HG03045 (cell line): Measurements from ENCODE around the gene MCC.
"Not testable (repeated sequence)": the region's sequence is repeated elsewhere in the genome, so short reads cannot be mapped to it uniquely, and the experiment has no call there.

Experiments used
- ATAC-seq: cut with Tn5 transposase; IDR thresholded peaks from one replicate; pipeline ENCODE4 v1.9.1; 2021; ENCODE audit warnings: mild to moderate bottlenecking, moderate library complexity; ENCODE audit not compliant: unreplicated experiment

Gene MCC

DNA sequence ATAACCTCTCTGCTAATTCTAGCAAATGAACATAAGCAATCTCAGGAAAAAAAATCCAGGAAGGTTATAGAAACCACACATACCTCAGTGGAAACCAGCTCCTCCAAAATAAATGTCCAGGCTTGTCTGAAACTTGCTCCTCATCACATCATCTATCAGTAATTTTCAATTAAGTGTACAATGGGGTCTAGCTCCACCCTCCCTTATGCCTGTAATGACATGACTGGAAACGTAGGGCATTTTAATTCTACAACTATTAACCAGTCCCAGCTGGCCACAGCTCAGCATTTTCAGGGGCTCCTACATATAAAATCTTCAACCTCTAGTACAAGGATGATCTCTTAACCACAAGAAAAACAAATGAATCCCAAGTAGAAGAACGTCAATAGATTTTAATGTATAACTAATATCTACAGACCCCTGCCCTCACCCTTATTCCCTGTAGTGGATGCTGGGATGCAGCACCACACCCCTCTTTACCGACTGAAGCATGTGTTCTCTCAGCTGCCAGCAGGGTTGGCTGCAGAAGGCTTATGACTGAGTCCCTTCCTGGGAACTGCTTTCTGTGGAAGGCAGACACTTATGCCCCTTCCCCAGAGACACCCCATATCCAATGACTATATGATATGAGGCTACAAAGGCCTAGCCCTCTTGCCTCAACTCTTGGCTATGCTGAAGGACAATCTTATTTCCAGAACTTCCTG, 60.2 kb downstream of the MCC start:
- no peak for ATAC-seq

DNA sequence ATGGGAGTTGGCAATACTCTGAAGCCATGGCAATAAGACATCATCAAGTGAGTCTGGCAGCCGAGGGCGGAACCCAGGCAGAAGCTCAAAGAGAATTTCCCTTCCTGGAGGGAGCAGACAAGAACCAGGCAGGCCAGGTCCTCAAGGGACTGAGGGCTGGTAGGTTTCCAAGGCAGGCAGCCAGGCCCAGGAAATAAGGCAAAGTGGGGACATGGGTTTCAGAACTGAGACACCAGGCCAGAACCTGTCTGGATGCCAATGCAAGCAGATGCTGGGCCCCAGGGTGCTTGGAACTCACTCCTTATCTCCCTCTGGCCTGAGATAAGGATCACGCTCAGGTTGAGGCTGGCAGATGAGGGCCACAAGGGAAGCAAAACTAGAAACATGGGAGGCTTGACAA, 62.3 kb downstream of the MCC start:
- no peak for ATAC-seq

DNA sequence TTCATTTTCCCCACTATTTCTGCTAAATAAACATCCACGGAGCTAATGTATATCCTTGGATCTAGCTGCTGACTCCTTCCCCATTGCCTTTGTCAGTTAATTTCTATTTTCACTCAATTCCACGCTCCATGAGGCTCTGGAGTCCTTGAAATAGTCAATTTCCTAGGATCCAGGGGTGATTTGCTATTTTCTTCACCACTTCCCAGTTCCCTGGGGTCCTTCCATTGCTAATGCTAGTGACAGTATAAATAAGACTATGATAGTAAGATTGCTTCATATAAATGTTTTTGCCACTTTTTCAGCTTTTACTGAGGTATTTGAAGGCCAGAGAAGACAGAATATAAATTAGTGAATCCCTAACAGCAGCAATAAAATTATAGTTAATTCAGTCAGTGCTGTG, 66.6 kb downstream of the MCC start:
- ATAC-seq: no peak

GRCh38 chr5:113405530-113405929, 82.7 kb downstream of the MCC start:
- ATAC-seq: no peak

DNA sequence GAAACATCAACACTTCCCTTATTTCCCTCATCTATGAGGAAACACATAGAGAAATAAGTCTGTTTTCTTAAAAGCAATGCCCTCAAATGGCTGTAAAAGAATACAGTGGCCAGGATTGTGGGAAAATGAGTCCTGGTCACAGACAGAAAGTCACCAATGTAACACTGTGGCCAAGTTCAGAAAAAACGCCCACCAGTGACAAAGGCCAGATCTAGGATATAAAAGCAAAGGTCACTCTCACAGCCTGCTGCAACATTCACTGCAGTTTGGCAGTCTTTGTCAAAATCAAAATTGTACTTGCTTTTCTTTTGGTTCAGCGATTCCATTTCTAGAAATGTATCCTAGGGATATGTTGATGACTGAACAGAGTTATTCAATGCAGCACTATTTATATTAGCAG, 84.0 kb downstream of the MCC start:
- ATAC-seq: no peak

GRCh38 chr5:113397986-113398385, 90.3 kb downstream of the MCC start:
- not testable (repeated sequence) for ATAC-seq

GRCh38 chr5:113397046-113397445, 91.2 kb downstream of the MCC start:
- no peak for ATAC-seq

DNA sequence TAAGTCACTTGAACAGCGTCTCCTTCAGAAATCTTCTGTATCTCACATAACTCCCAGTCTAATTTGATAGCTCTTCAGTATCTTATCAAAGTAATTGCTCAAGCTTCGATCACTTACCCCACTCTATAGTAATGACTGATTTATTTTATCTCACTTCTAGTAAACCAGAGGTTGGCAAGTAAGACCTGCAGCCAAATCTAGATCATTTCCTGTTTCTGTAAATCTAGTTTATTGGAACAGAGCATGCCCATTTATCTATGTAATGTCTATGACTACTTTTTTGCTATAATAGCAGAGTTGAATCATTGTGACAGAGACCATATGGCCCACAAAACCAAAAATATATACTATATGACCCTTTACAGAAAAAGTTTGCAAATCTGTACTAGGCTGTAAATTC, 93.6 kb downstream of the MCC start:
- no peak for ATAC-seq

DNA sequence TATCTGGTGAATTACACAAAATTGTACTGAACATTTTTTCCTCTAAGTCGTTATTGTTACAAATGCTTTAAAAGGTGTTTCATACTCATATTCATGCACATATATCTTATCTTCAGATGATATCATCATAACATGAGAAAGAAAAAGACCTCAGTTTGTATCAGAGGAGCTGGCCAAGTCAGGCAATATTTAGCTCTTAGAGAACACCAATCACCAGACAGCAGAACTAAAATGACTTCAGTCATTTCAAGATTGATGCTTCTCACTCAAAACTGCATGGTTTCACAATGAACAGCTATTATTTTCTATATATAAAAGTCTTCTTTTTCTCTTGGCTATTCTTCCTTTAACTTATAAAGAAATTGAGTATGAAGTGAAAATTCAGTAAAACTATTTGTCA, 98.0 kb downstream of the MCC start:
- no peak for ATAC-seq

DNA sequence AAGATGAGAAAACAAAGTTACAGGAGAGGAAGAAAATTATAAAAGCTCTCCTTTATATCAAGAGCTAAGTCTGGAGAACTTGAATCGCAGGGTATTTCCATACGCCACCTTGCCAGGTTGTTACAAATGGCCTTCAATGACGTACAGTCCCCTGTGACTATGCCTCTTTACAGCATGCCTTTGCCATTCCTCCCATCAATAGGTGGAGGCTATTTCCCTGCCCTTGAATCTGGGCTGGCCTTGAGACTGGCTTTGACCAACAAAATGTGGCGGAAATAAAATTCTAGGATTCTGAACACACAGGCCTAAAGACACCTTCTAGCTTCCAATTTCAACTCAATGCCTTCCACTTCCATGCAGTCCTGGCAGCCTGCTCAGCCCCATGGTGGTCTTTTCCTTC, 99.1 kb downstream of the MCC start:
- ATAC-seq: no peak

GRCh38 chr5:113387844-113388243, 100.4 kb downstream of the MCC start:
- ATAC-seq: no peak

DNA sequence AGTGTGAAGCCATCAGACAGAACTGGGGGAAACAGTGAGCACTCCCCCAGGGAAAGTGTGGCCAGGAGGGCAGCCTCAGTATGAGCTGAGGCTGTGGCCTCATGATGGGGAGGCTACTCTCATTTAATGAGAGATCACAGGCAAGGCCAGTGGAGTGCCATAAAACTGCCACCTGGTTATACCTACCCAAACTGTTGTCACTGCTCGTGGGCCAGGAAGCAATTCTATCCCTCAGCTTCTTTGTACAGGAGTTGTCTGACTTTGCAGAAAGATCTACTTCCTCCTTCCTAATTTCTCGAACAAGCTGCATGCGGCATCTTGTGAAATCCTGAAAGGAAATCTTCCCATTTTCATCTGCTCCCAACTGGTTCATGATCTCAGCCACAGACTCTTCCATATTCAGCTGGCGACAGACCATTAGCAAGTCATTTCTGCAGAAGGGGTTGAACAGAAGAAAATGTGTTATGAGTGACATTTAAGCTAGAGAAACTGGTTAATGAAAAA, 103.4 kb downstream of the MCC start:
- no peak for ATAC-seq

DNA sequence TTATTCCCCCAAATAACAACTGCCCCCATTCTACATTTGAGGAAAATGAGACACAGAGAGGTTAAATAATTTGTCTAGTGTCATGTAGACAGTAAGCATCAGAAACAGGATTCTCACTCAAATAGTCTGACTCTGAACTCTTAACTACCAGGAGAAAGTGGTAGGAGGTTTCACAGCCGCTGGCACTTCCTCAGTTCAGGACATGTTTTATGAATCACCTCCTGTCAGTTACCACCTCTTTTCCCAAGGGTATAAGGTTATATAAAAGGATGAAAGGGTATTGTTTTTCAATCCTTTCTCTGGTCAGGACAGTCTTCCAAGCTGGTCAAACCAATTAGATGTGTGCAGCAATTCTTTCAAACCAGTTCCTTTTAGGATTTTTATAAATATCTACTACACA, 105.5 kb downstream of the MCC start:
- ATAC-seq: no peak

DNA sequence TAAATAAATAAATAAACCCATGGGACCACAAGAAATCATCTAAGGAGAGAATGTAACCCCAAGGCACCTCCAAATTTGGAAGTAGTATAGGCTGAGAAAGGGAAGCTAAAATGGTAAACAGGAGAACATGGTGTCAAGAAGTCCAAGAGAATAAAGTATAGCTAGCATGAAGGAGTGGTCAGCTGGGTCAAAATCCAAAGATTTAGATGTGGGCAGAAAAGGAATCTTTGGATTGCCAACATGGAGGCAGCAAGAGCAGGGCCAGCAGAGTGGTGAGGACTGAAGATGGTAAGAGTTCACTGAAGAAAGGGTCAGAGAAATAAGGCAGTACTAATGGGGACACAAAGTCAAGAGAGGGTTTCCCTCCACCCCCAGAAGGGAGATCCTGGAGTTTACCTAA, 106.5 kb downstream of the MCC start:
- ATAC-seq: no peak

DNA sequence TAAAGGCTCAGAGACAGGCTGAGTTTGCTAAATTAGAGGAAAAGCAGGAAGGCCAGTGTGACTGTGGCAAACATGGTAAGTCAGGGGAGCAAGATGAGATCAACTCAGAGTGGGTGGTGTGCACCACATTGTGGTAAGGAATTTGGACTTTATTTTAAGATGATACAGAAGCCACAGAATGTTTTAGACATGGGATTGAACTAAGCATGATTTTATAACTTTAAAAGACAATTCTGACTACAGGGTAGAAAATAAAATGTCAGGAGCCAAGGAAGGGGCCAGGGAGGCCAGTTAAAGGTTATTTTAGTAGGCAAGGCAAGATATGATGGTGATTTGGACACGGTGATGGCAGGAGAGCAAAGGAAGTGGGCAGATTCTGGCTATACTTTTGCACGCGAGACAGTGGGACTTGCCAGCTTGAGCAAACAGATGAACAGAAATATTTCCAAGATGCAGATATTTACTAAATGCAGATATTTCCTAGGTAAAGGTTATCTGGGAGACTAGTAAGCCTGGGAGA, 107.4 kb downstream of the MCC start:
- no peak for ATAC-seq

DNA sequence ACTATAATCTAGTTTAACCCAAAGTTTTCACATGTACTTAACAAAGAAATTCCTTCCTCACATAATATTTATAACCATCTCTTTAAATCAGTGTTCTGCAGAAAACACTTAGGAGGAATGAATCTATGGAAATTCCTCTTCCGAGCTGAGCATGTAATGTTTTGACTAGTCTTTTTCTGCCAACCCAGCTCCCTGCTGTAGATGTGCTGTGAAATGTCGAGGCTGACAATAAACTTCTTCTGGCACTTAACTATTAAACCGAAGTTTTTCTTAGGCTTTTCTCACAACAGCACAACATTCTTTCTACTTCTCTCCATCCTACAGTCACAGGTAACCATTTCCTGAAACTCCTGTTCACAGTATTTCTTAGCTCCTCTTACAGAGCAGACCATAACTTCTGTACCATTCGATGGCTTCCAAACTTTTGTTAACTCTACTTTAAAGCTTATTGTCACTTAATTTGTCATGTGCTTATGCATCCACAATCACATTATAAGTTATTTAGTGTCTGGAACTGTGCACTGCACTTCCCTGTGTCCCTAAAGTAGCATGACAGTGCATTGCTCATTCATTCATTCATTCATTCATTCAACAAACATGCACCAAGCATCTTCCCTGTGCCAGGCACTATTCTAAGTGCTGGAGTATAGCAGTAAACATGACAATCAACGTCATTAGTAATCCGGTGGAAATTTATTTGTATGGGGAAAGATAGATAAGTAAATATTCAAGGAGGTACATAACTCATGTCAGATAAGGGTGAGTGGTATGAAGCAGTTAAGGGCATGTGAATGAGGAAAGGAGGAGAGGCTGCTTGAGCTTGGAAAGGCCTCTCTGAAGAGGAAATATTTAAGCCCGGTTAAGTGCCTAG, 108.1 kb downstream of the MCC start:
- no peak for ATAC-seq

DNA sequence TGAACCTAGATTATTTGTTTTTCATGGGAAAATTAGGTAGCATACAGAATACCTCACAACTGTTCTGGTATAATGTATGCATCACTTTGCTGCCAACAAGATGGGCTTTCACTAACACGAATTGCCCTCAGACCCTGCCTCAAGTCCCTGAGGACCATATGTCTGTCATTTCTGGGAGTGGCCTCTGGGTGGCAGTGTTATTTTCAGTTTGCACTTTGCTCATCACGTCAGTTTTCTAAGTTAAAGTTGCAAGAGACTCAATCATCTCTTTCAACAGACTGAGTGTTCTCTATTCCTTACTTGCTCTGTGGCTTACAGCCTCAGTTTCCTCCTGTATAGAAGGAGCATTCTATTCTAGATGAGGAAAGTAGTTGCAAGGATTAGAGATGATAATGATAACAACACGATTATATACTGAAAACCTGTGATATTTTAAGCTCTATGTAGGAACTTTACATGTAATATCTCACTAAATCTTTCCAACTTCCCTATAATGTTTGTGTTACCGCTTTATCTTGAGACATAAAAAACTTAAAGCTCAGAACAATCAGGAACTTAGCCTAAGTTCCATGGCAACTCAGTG, 109.2 kb downstream of the MCC start:
- ATAC-seq: peak; percentile 60

- ATAC-seq: no peak
Measured at GRCh38 chr5:113378514-113378913, 109.7 kb downstream of the MCC start.

DNA sequence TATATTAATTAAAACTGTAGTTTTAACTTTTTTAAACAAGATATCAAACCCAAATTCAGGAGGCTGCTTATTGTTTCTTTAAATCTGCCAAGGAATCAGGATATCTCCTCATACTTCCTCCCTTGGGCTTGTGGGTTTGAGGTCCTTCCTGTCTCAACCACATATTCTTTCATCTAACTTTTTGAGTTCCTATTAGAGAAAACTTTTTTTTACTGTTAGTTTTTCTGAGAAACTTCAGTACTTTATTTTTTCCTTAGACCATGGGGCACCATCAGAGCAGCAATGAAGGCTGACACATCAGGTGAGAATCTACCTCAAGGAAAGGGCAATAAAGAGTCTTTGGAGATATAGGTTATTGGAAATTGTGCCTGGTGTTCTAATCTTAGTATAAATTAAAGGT, 110.2 kb downstream of the MCC start:
- no peak for ATAC-seq

GRCh38 chr5:113376640-113377039, 111.6 kb downstream of the MCC start:
- no peak for ATAC-seq

DNA sequence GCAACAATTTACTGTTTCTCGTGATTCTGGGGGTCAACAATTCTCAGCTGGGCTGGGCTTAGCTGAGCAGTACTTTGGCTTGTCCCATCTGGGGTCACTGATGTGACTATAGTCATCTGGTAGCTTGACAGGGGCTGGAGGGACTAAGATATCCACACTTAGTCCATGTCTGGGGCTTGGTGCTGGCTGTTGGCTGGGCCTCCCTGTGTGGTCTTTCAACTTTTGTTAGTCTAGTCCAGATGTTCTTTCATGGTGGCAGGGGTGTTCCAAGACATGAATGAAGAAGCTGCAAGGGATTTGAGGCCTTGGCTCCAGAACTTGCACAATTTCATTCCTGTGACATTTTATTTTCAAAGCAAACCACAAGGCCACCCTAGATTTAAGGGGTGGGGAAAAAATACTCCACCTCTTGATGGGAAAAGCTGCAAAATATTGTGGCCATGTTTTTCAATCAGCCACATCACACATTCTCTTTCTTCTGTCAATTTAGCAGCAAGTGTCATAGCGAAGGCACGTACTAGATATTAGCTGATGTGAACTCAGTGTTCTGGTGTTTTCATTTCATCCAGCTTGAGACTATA, 112.7 kb downstream of the MCC start:
- no peak for ATAC-seq
